LHCN-M2 (cell line): ENCODE measurements around the gene FCSK. TPM values are rescaled to one million over a fixed set of nuclear protein-coding genes. Genes with fewer than 3 reads are reported as not detected.

Experiments used
- DNase-seq: peaks from one replicate; pipeline ENCODE4 v3.0.0-alpha.2; 2012; ENCODE audit warnings: low read depth
- total RNA-seq: library from RNA; depleted of rRNA; stranded (reverse); fragments of >200 nt; gene quantifications from 2 replicates; pipeline ENCODE4 v1.2.3, GENCODE V29; 2014

FCSK gene
- total RNA-seq, 1 experiment from 2014 or later: 7.5 TPM

- DNase-seq: no peak
Observed at GRCh38 chr16:70453117-70453891, 1.1 kb upstream of the FCSK start.

- no peak for DNase-seq
Observed at GRCh38 chr16:70453892-70454221, 538 bp upstream of the FCSK start.

- no peak for DNase-seq
Observed at GRCh38 chr16:70455910-70456309, 1.5 kb downstream of the FCSK start.

GRCh38 chr16:70457446-70458166 lies 3.2 kb downstream of the FCSK start:
- DNase-seq: no peak

- no peak for DNase-seq
Observed at GRCh38 chr16:70460737-70461261, 6.4 kb downstream of the FCSK start.

GRCh38 chr16:70463235-70463634 lies 8.8 kb downstream of the FCSK start:
- no peak for DNase-seq

GRCh38 chr16:70465999-70466804 lies 11.8 kb downstream of the FCSK start:
- no peak for DNase-seq

- no peak for DNase-seq
Observed at GRCh38 chr16:70466805-70467076, 12.3 kb downstream of the FCSK start.

GRCh38 chr16:70467113-70467512 lies 12.7 kb downstream of the FCSK start:
- DNase-seq: no peak

- no peak for DNase-seq
Observed at GRCh38 chr16:70467608-70468007, 13.2 kb downstream of the FCSK start.

GRCh38 chr16:70468776-70469525 lies 14.6 kb downstream of the FCSK start:
- DNase-seq: no peak

- DNase-seq: no peak
Observed at GRCh38 chr16:70470141-70470926, 15.9 kb downstream of the FCSK start.

GRCh38 chr16:70470927-70471341 lies 16.5 kb downstream of the FCSK start:
- no peak for DNase-seq

GRCh38 chr16:70472786-70473433 lies 18.5 kb downstream of the FCSK start:
- no peak for DNase-seq

- no peak for DNase-seq
Observed at GRCh38 chr16:70473446-70474319, 19.3 kb downstream of the FCSK start.

- no peak for DNase-seq
Observed at GRCh38 chr16:70474320-70475053, 20.1 kb downstream of the FCSK start.

- no peak for DNase-seq
Observed at GRCh38 chr16:70475054-70475871, 20.9 kb downstream of the FCSK start.
